ENCODE measurements around the gene RNF144A.
"Not testable (repeated sequence)": the region's sequence is repeated elsewhere in the genome, so short reads cannot be mapped to it uniquely, and the experiment has no call there.

The RNF144A gene

GRCh38 chr2:6929196-6929819 is 12.1 kb downstream of the RNF144A start:
- DNase-seq (ENCODE audit: low spot score) = no peak

- no peak for DNase-seq (ENCODE audit: low spot score)
Measured at GRCh38 chr2:6930923-6931647, 13.9 kb downstream of the RNF144A start.

- no peak for DNase-seq (ENCODE audit: low spot score)
Measured at GRCh38 chr2:6931753-6932152, 14.5 kb downstream of the RNF144A start.

- no peak for DNase-seq (ENCODE audit: low spot score)
Measured at GRCh38 chr2:6932206-6932605, 15.0 kb downstream of the RNF144A start.

- no peak for DNase-seq (ENCODE audit: low spot score)
Measured at GRCh38 chr2:6932828-6933227, 15.6 kb downstream of the RNF144A start.

- DNase-seq (ENCODE audit: low spot score) = no peak
Measured at GRCh38 chr2:6933911-6934310, 16.7 kb downstream of the RNF144A start.

- DNase-seq (ENCODE audit: low spot score) = no peak
Measured at GRCh38 chr2:6934345-6934744, 17.1 kb downstream of the RNF144A start.

- DNase-seq (ENCODE audit: low spot score) = no peak
Measured at GRCh38 chr2:6934758-6935651, 17.8 kb downstream of the RNF144A start.

- not testable (repeated sequence) for DNase-seq (ENCODE audit: low spot score)
Measured at GRCh38 chr2:6935652-6936020, 18.4 kb downstream of the RNF144A start.

- DNase-seq (ENCODE audit: low spot score) = no peak
Measured at GRCh38 chr2:6937157-6937556, 19.9 kb downstream of the RNF144A start.

GRCh38 chr2:6937582-6937981 is 20.4 kb downstream of the RNF144A start:
- DNase-seq (ENCODE audit: low spot score) = no peak

- no peak for DNase-seq (ENCODE audit: low spot score)
Measured at GRCh38 chr2:6939071-6939470, 21.9 kb downstream of the RNF144A start.

- no peak for DNase-seq (ENCODE audit: low spot score)
Measured at GRCh38 chr2:6940820-6941219, 23.6 kb downstream of the RNF144A start.

GRCh38 chr2:6941299-6942046 is 24.3 kb downstream of the RNF144A start:
- DNase-seq (ENCODE audit: low spot score) = no peak

GRCh38 chr2:6942848-6943247 is 25.6 kb downstream of the RNF144A start:
- no peak for DNase-seq (ENCODE audit: low spot score)

GRCh38 chr2:6943523-6943922 is 26.3 kb downstream of the RNF144A start:
- no peak for DNase-seq (ENCODE audit: low spot score)

- DNase-seq (ENCODE audit: low spot score) = no peak
Measured at GRCh38 chr2:6943971-6944370, 26.8 kb downstream of the RNF144A start.

GRCh38 chr2:6944555-6944954 is 27.3 kb downstream of the RNF144A start:
- no peak for DNase-seq (ENCODE audit: low spot score)

- DNase-seq (ENCODE audit: low spot score) = no peak
Measured at GRCh38 chr2:6945087-6945813, 28.0 kb downstream of the RNF144A start.

- no peak for DNase-seq (ENCODE audit: low spot score)
Measured at GRCh38 chr2:6945821-6946220, 28.6 kb downstream of the RNF144A start.

- DNase-seq (ENCODE audit: low spot score) = no peak
Measured at GRCh38 chr2:6946722-6947121, 29.5 kb downstream of the RNF144A start.
